SU-DHL-6 (cell line): ENCODE results near the gene PDIA5.

Experiments used
- H2AFZ ChIP-seq: fragments of 200-600 bp; sonication (generic); 2 replicates; pipeline ENCODE4 v1.6.1; 2014; ENCODE audit warnings: low read depth, mild to moderate bottlenecking, moderate library complexity, mixed read lengths, antibody characterized with exemption, low read length; ENCODE audit not compliant: severe bottlenecking
- H3F3A ChIP-seq: fragments of 200-600 bp; shearing (Covaris generic); 2 replicates; pipeline ENCODE4 v1.6.0; 2016; ENCODE audit warnings: antibody characterized with exemption, mild to moderate bottlenecking; ENCODE audit not compliant: insufficient read depth
- H3K27ac ChIP-seq: fragments of 200-600 bp; sonication (generic); 2 replicates; pipeline ENCODE4 v1.5.1; 2016; ENCODE audit warnings: low read depth, mild to moderate bottlenecking, low read length, moderate library complexity, mixed read lengths
- H3K27me3 ChIP-seq: fragments of 200-600 bp; sonication (generic), shearing (Covaris generic); 2 replicates; pipeline ENCODE4 v1.6.0; 2014; ENCODE audit warnings: mild to moderate bottlenecking, low read length
- H3K36me3 ChIP-seq: fragments of 200-600 bp; sonication (generic); 2 replicates; pipeline ENCODE4 v1.6.1; 2014; ENCODE audit warnings: mild to moderate bottlenecking, low read length, mixed read lengths
- H3K4me2 ChIP-seq: fragments of 300-600, 200-600 bp; shearing (Covaris generic), sonication (generic); 2 replicates; pipeline ENCODE4 v1.6.0; 2014; ENCODE audit warnings: low read length, low read depth, mild to moderate bottlenecking; ENCODE audit not compliant: poor library complexity, severe bottlenecking
- H3K4me3 ChIP-seq: fragments of 200-600 bp; sonication (generic); 2 replicates; pipeline ENCODE4 v1.5.1; 2014; ENCODE audit warnings: antibody characterized with exemption, low read length, mild to moderate bottlenecking, mixed read lengths; ENCODE audit not compliant: insufficient read depth, poor library complexity, severe bottlenecking
- H3K79me2 ChIP-seq: fragments of 200-600 bp; sonication (generic); 2 replicates; pipeline ENCODE4 v1.6.1; 2014; ENCODE audit warnings: mild to moderate bottlenecking, low read length, moderate library complexity; ENCODE audit not compliant: insufficient read depth
- H3K9ac ChIP-seq: fragments of 200-600 bp; sonication (generic); 2 replicates; pipeline ENCODE4 v1.7.0; 2014; ENCODE audit warnings: mild to moderate bottlenecking, low read length
- H3K9me2 ChIP-seq: fragments of 200-600 bp; sonication (generic); replicated peaks from 2 replicates; pipeline ENCODE4 v1.6.1; 2014; ENCODE audit warnings: low read length; ENCODE audit not compliant: insufficient read depth
- H3K9me3 ChIP-seq: fragments of 200-600 bp; sonication (generic); 2 replicates; pipeline ENCODE4 v1.6.1; 2014; ENCODE audit warnings: low read length, mixed read lengths; ENCODE audit not compliant: insufficient read depth
- H4K20me1 ChIP-seq: fragments of 200-600 bp; sonication (generic); 2 replicates; pipeline ENCODE4 v1.6.1; 2014; ENCODE audit warnings: low read depth, mild to moderate bottlenecking, antibody characterized with exemption, low read length, moderate library complexity, mixed read lengths
- CTCF ChIP-seq: fragments of 200-600 bp; sonication (generic); IDR thresholded peaks from one replicate; pipeline ENCODE4 v1.5.1; 2017; ENCODE audit warnings: antibody characterized with exemption, mild to moderate bottlenecking, low read length, moderate library complexity; ENCODE audit not compliant: insufficient read depth, poor library complexity, severe bottlenecking
- EZH2phosphoT487 ChIP-seq: fragments of 200-600 bp; sonication (generic), shearing (Covaris generic); conservative IDR thresholded peaks from 2 replicates; pipeline ENCODE4 v1.6.1; 2018; ENCODE audit warnings: mild to moderate bottlenecking, antibody characterized with exemption, low read length, moderate library complexity, mixed read lengths

Gene PDIA5

GRCh38 chr3:123078101-123078500 lies 11.3 kb downstream of the PDIA5 start:
- Histone ChIP-seq H3K9ac (no peak overlapping the region), H3K9me2 (no peaks in the 10 kb centered on the region), H2AFZ (no peak overlapping the region), H3K27ac (no peak overlapping the region), H3K4me2 (no peak overlapping the region), H3F3A (no peaks in the 10 kb centered on the region), H3K79me2 (peaks cover 17% of the 10 kb centered on the region), H3K36me3 (no peaks in the 10 kb centered on the region), H3K27me3 (no peaks in the 10 kb centered on the region), H3K9me3 (no peaks in the 10 kb centered on the region), H4K20me1 (peaks cover 6% of the 10 kb centered on the region; the same call in 1 of the 2 replicates), H3K4me3 (no peak overlapping the region)
- TF ChIP-seq EZH2phosphoT487, result no peak
- TF ChIP-seq CTCF, result no peak

- peaks cover 26% of the 10 kb centered on the region for H3K79me2 ChIP-seq
These were observed 14.2 kb downstream of the PDIA5 start for GRCh38 chr3:123080864-123081562.

DNA sequence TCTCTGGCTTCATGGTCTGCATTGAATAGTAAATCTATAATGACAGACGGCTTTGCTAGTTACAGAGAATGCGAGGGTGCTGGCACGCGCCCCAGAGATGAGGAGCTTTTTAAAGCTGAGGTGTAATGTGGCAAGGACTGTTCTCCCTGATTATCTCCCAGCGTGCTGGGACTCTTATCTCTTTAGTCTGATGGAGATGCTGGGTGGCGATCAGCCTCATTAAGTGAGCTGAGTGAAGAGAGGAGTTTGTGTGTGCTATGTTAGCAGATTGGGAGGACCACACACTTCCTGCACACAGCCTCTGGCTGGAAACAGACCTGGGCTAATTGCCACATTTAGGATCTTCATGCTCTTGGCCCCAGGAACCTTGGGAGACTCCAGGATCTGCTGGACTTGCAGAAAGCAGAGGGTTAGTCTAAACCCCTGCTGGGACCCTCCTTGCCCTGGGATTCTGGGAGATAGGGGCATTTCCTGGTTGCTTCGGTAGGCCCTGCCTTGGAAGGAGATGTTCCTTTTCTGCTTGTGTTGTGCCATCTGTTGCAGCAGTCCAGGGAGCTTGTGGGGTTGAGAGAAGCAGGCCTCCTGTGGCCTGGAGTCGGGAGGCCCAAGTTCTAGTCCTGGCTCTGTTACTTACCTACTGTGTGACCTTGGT lies 15.0 kb downstream of the PDIA5 start:
- Histone ChIP-seq H3K27ac (no peak overlapping the region), H3K79me2 (peaks cover 26% of the 10 kb centered on the region), H3K4me3 (no peak overlapping the region), H3K9me2 (no peaks in the 10 kb centered on the region), H3K4me2 (no peak overlapping the region), H3F3A (no peaks in the 10 kb centered on the region), H3K9me3 (no peaks in the 10 kb centered on the region), H3K9ac (no peak overlapping the region), H3K36me3 (no peaks in the 10 kb centered on the region), H3K27me3 (no peaks in the 10 kb centered on the region), H4K20me1 (no peaks in the 10 kb centered on the region), H2AFZ (no peak overlapping the region)
- TF ChIP-seq EZH2phosphoT487, result no peak
- no peak for TF ChIP-seq CTCF

More at GRCh38 chr3:123080864-123081562, 14.2 kb downstream of the PDIA5 start:
- H3K9me3 ChIP-seq, result no peaks in the 10 kb centered on the region
- H3K9ac ChIP-seq, result no peak overlapping the region
- H3K27ac ChIP-seq, result no peak overlapping the region
- H3K36me3 ChIP-seq, result no peaks in the 10 kb centered on the region
- no peaks in the 10 kb centered on the region for H3K9me2 ChIP-seq
- TF ChIP-seq CTCF (no peak), EZH2phosphoT487 (no peak)
- H3K4me3 ChIP-seq, result no peak overlapping the region
- no peak overlapping the region for H3K4me2 ChIP-seq
- no peaks in the 10 kb centered on the region for H3F3A ChIP-seq
- H2AFZ ChIP-seq, result no peak overlapping the region
- no peaks in the 10 kb centered on the region for H4K20me1 ChIP-seq
- no peaks in the 10 kb centered on the region for H3K27me3 ChIP-seq
